Neural crest cell (in vitro differentiated cells): ENCODE measurements around the gene BRINP2. TPM values are rescaled to one million over a fixed set of nuclear protein-coding genes. Genes with fewer than 3 reads are reported as not detected.

Experiments
- DNase-seq: peaks from one replicate; pipeline ENCODE4 v3.0.0; 2021; ENCODE audit warnings: low read depth, mixed read lengths, low spot score
- H3K27ac Mint-ChIP-seq: one replicate; pipeline ENCODE4 v1.8.0; 2021; ENCODE audit warnings: mild to moderate bottlenecking, mixed read lengths; ENCODE audit not compliant: unreplicated experiment
- H3K27me3 Mint-ChIP-seq: 2 replicates; pipeline ENCODE4 v1.8.0; 2021; ENCODE audit warnings: low read depth, mild to moderate bottlenecking, mixed read lengths
- H3K36me3 Mint-ChIP-seq: 2 replicates; pipeline ENCODE4 v1.8.0; 2021; ENCODE audit warnings: low read depth, mild to moderate bottlenecking, mixed read lengths
- H3K4me1 Mint-ChIP-seq: 2 replicates; pipeline ENCODE4 v1.8.0; 2021; ENCODE audit warnings: mixed read lengths
- H3K4me3 Mint-ChIP-seq: one replicate; pipeline ENCODE4 v1.8.0; 2021; ENCODE audit warnings: mild to moderate bottlenecking, mixed read lengths
- H3K9me3 Mint-ChIP-seq: 2 replicates; pipeline ENCODE4 v1.8.0; 2021; ENCODE audit warnings: mixed read lengths
- CTCF ChIP-seq: fragments of 200-600 bp; sonication (generic); conservative IDR thresholded peaks from 2 replicates; pipeline ENCODE4 v1.5.0; 2021; ENCODE audit warnings: antibody characterized with exemption, mild to moderate bottlenecking
- total RNA-seq: library from RNA; stranded (reverse); gene quantifications from 2 replicates; pipeline ENCODE4 v1.2.1, GENCODE V29; 2021

BRINP2 gene
- total RNA-seq, 1 donor from 2014 or later, result 1.4 TPM

GRCh38 chr1:177181280-177181630, 10.5 kb downstream of the BRINP2 start:
- Mint-ChIP-seq H3K27me3 (peaks cover 58% of the 10 kb centered on the region), H3K4me1 (peaks cover 12% of the 10 kb centered on the region), H3K27ac (peak overlapping the region; percentile 37), H3K4me3 (peak overlapping the region; percentile 82), H3K9me3 (peaks cover 3% of the 10 kb centered on the region), H3K36me3 (no peaks in the 10 kb centered on the region)
- TF ChIP-seq CTCF, result no peak
- DNase-seq, result no peak

GRCh38 chr1:177181631-177182291, 11.0 kb downstream of the BRINP2 start:
- peak; percentile 90 for DNase-seq
- Mint-ChIP-seq H3K4me1 (peaks cover 12% of the 10 kb centered on the region), H3K27me3 (peaks cover 55% of the 10 kb centered on the region), H3K27ac (peak overlapping the region; percentile 37), H3K36me3 (no peaks in the 10 kb centered on the region), H3K9me3 (peaks cover 3% of the 10 kb centered on the region), H3K4me3 (peak overlapping the region; percentile 82)
- peak; percentile 84 for TF ChIP-seq CTCF

GRCh38 chr1:177183836-177184235, 13.1 kb downstream of the BRINP2 start:
- Mint-ChIP-seq H3K4me3 (no peak overlapping the region), H3K36me3 (no peaks in the 10 kb centered on the region), H3K27ac (no peak overlapping the region), H3K4me1 (peaks cover 12% of the 10 kb centered on the region), H3K27me3 (peaks cover 34% of the 10 kb centered on the region), H3K9me3 (peaks cover 6% of the 10 kb centered on the region)
- no peak for TF ChIP-seq CTCF
- DNase-seq, result no peak

- peak; percentile 64 for TF ChIP-seq CTCF
- Mint-ChIP-seq H3K9me3 (peaks cover 6% of the 10 kb centered on the region), H3K4me3 (no peak overlapping the region), H3K27ac (no peak overlapping the region), H3K4me1 (peaks cover 12% of the 10 kb centered on the region), H3K36me3 (no peaks in the 10 kb centered on the region), H3K27me3 (peaks cover 24% of the 10 kb centered on the region)
- DNase-seq, result no peak
These were observed 14.5 kb downstream of the BRINP2 start for GRCh38 chr1:177185209-177185608.

GRCh38 chr1:177186639-177187038, 15.9 kb downstream of the BRINP2 start:
- Mint-ChIP-seq H3K9me3 (peaks cover 6% of the 10 kb centered on the region), H3K4me1 (peaks cover 8% of the 10 kb centered on the region), H3K27ac (no peak overlapping the region), H3K4me3 (no peak overlapping the region), H3K36me3 (no peaks in the 10 kb centered on the region), H3K27me3 (peaks cover 11% of the 10 kb centered on the region)
- no peak for DNase-seq
- TF ChIP-seq CTCF, result no peak
